OCI-LY7 (cell line): ENCODE measurements around the gene ARL4A.

Experiments
- EZH2phosphoT487 ChIP-seq: fragments of 200-600 bp; sonication (generic); IDR thresholded peaks from 2 replicates; pipeline ENCODE4 v1.6.1; 2018; ENCODE audit warnings: low read depth, borderline replicate concordance, mild to moderate bottlenecking, mixed run types, antibody characterized with exemption, low read length, moderate library complexity, mixed read lengths
- TF ChIP-seq, protein P1 (sequence below): fragments of 200-600 bp; sonication (generic); conservative IDR thresholded peaks from 2 replicates; pipeline ENCODE4 v1.5.1; 2014; ENCODE audit warnings: mild to moderate bottlenecking, antibody characterized with exemption, low read length, moderate library complexity, mixed read lengths

DNA sequence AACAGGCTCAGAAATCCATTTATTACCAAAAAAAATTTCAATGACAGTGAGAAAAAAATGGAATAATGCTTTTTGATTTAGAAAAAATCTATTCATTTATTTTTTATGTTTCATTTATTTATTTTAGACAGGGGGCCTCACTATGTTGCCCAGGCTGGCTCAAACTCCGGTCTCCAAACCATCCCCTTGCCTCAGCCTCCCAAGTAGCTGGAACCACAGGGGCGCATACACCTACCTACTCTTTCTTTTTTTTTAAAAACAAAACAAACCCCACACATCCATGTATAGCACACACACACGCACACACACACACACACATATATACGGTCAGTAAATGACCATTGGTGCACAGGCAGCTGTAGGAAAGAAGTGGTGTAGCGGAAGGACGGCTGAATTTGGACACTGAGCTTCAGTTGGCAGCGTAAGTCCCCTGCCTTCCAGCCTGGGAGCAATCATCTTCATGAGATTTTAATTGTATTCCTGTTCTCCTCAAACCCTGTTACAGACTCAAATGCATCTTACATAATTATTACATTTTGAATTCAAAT lies 28.8 kb downstream of the ARL4A start:
- TF ChIP-seq, protein P1, sequence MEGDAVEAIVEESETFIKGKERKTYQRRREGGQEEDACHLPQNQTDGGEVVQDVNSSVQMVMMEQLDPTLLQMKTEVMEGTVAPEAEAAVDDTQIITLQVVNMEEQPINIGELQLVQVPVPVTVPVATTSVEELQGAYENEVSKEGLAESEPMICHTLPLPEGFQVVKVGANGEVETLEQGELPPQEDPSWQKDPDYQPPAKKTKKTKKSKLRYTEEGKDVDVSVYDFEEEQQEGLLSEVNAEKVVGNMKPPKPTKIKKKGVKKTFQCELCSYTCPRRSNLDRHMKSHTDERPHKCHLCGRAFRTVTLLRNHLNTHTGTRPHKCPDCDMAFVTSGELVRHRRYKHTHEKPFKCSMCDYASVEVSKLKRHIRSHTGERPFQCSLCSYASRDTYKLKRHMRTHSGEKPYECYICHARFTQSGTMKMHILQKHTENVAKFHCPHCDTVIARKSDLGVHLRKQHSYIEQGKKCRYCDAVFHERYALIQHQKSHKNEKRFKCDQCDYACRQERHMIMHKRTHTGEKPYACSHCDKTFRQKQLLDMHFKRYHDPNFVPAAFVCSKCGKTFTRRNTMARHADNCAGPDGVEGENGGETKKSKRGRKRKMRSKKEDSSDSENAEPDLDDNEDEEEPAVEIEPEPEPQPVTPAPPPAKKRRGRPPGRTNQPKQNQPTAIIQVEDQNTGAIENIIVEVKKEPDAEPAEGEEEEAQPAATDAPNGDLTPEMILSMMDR: no peak
- TF ChIP-seq EZH2phosphoT487: no peak
